IMR-90 (cell line): ENCODE measurements around the gene NTM. TPM values are rescaled to one million over a fixed set of nuclear protein-coding genes. Genes with fewer than 3 reads are reported as not detected.

ENCODE experiments used
- ATAC-seq: fragments of 200-7000 bp; cut with Tn5 transposase; 2 replicates; pipeline ENCODE4 v1.9.1; 2020; ENCODE audit warnings: low read depth, mild to moderate bottlenecking, moderate library complexity
- BruUV-seq: library from RNA; stranded (reverse); fragments of 400-500 nt; replicated peaks from 2 replicates; lab custom pipeline; 2021; lab: Mats Ljungman, UMichigan
- CTCF ChIA-PET: fragments of 300-600 bp; formaldehyde crosslinking; extraction: SDS; loops from one replicate; lab custom pipeline; 2021; ENCODE audit warnings: antibody characterized with exemption; lab: Yijun Ruan, JAX
- POLR2A ChIA-PET: fragments of 300-600 bp; sonication (Branson Sonifier 250); formaldehyde crosslinking; loops from one replicate; lab custom pipeline; 2022; ENCODE audit warnings: antibody characterized with exemption; ENCODE audit not compliant: unreplicated experiment; lab: Charles Lee
- DNase-seq: peaks from one replicate; pipeline ENCODE4 v3.0.0; 2013
- H2AFZ ChIP-seq: replicated peaks from 2 replicates; pipeline ENCODE3; 2013; ENCODE audit warnings: low read length, mild to moderate bottlenecking; ENCODE audit not compliant: poor library complexity
- H2AK5ac ChIP-seq: 2 replicates; pipeline ENCODE4 v1.6.1; 2013; ENCODE audit warnings: low read depth, low read length, inconsistent platforms
- H2AK9ac ChIP-seq: replicated peaks from 2 replicates; pipeline ENCODE3; 2013; ENCODE audit warnings: mild to moderate bottlenecking, low read depth, low read length, moderate library complexity; ENCODE audit not compliant: poor library complexity
- H2BK120ac ChIP-seq: 2 replicates; pipeline ENCODE4 v1.6.1; 2013; ENCODE audit warnings: low read depth, low read length, inconsistent platforms
- H2BK15ac ChIP-seq: 3 replicates; pipeline ENCODE4 v1.6.1; 2013; ENCODE audit warnings: low read depth, low read length, inconsistent platforms
- H2BK20ac ChIP-seq: 2 replicates; pipeline ENCODE4 v1.6.1; 2013; ENCODE audit warnings: low read depth, mild to moderate bottlenecking, inconsistent platforms, low read length, moderate library complexity
- H2BK5ac ChIP-seq: 2 replicates; pipeline ENCODE4 v1.6.1; 2013; ENCODE audit warnings: mild to moderate bottlenecking, low read depth, low read length, inconsistent platforms; ENCODE audit not compliant: poor library complexity, severe bottlenecking
- H3K14ac ChIP-seq: replicated peaks from 2 replicates; pipeline ENCODE4 v1.6.1; 2013; ENCODE audit warnings: low read depth, low read length, inconsistent platforms
- H3K18ac ChIP-seq: 2 replicates; pipeline ENCODE4 v1.6.1; 2013; ENCODE audit warnings: low read depth, low read length, control low read depth
- H3K23ac ChIP-seq: 2 replicates; pipeline ENCODE4 v1.6.1; 2013; ENCODE audit warnings: low read depth, low read length, inconsistent platforms
- H3K27ac ChIP-seq: 2 replicates; pipeline ENCODE4 v1.5.1; 2013; ENCODE audit warnings: mild to moderate bottlenecking, control low read depth, low read length; ENCODE audit not compliant: insufficient read depth
- H3K27me3 ChIP-seq: 2 replicates; pipeline ENCODE4 v1.6.1; 2013; ENCODE audit warnings: low read length; ENCODE audit not compliant: control insufficient read depth, insufficient read depth
- H3K36me3 ChIP-seq: 2 replicates; pipeline ENCODE4 v1.6.1; 2013; ENCODE audit warnings: low read length, mixed read lengths; ENCODE audit not compliant: control insufficient read depth, insufficient read depth
- H3K4ac ChIP-seq: 2 replicates; pipeline ENCODE4 v1.6.1; 2013; ENCODE audit warnings: low read depth, low read length, inconsistent platforms
- H3K4me1 ChIP-seq: 2 replicates; pipeline ENCODE4 v1.6.1; 2013; ENCODE audit warnings: low read length, mixed read lengths; ENCODE audit not compliant: control insufficient read depth, insufficient read depth
- H3K4me2 ChIP-seq: 2 replicates; pipeline ENCODE4 v1.6.1; 2013; ENCODE audit warnings: low read depth, mild to moderate bottlenecking, control low read depth, low read length, moderate library complexity
- H3K4me3 ChIP-seq: 2 replicates; pipeline ENCODE4 v1.5.1; 2013; ENCODE audit warnings: low read depth, mild to moderate bottlenecking, control low read depth, low read length, moderate library complexity; ENCODE audit not compliant: insufficient read depth
- H3K56ac ChIP-seq: 2 replicates; pipeline ENCODE4 v1.6.1; 2013; ENCODE audit warnings: low read length, inconsistent platforms; ENCODE audit not compliant: insufficient read depth; ENCODE audit errors: extremely low read depth
- H3K79me1 ChIP-seq, 2 experiments: 2 replicates each; pipeline ENCODE4 v1.6.1; 2013; ENCODE audit warnings: low read length in 2 of 2, inconsistent platforms in 1 of 2, low read depth in 1 of 2
- H3K9ac ChIP-seq: 2 replicates; pipeline ENCODE4 v1.6.1; 2013; ENCODE audit warnings: low read depth, low read length, control low read depth
- H3K9me1 ChIP-seq: 2 replicates; pipeline ENCODE4 v1.6.1; 2013; ENCODE audit warnings: low read length, inconsistent platforms; ENCODE audit not compliant: insufficient read depth
- H3K9me3 ChIP-seq: 2 replicates; pipeline ENCODE4 v1.6.1; 2013; ENCODE audit warnings: low read length; ENCODE audit not compliant: control insufficient read depth, insufficient read depth
- H4K20me1 ChIP-seq: 2 replicates; pipeline ENCODE4 v1.6.1; 2013; ENCODE audit warnings: low read length, inconsistent platforms; ENCODE audit not compliant: insufficient read depth
- H4K5ac ChIP-seq: 2 replicates; pipeline ENCODE4 v1.6.1; 2013; ENCODE audit warnings: mild to moderate bottlenecking, low read depth, low read length, control low read depth
- H4K8ac ChIP-seq, 2 experiments: 2 replicates each; pipeline ENCODE4 v1.6.1; 2013; ENCODE audit warnings: low read depth in 2 of 2, low read length in 2 of 2, control low read depth in 1 of 2, inconsistent platforms in 1 of 2
- H4K91ac ChIP-seq: 2 replicates; pipeline ENCODE4 v1.6.1; 2013; ENCODE audit warnings: low read depth, low read length, inconsistent platforms; ENCODE audit not compliant: insufficient read depth
- CEBPB ChIP-seq: IDR thresholded peaks from 2 replicates; pipeline ENCODE4 v1.6.1; 2012; ENCODE audit warnings: low read depth, low read length, improper control_type of control experiment
- MAFK ChIP-seq: IDR thresholded peaks from 2 replicates; pipeline ENCODE4 v1.6.1; 2012; ENCODE audit warnings: low read depth, low read length, improper control_type of control experiment
- WGBS, 2 experiments: methylation state at CpG; one replicate each; pipeline versions ENCODE4 v1.1.5 to v1.1.7; 2013; ENCODE audit warnings: missing lambda C conversion rate in 2 of 2; ENCODE audit not compliant: insufficient read length in 1 of 2; ENCODE audit errors: extremely low coverage in 2 of 2; 5-methylcytosine and 5-hydroxymethylcytosine counted together
- dilution Hi-C: fragments of 300-500 bp; cut with HindIII; formaldehyde crosslinking; loops from one replicate; pipeline ENCODE4 v1.14.3; 2018; ENCODE audit warnings: low sequenced_read_pairs; ENCODE audit not compliant: unreplicated experiment
- in situ Hi-C: fragments of 300-500 bp; cut with MboI; formaldehyde crosslinking; loops from 3 replicates; pipeline ENCODE4 v1.14.3; 2019; ENCODE audit warnings: low sequenced_read_pairs, inconsistent platforms, mixed read lengths
- intact Hi-C: fragments of 100-400 bp; cut with micrococcal nuclease; formaldehyde crosslinking; loops from 2 replicates; pipeline ENCODE4 v1.10.0; 2022
- polyA plus RNA-seq, 3 experiments: library from polyadenylated mRNA; depleted of rRNA; stranded (reverse); fragments of >200 nt; gene quantifications; 2 replicates each; pipeline ENCODE4 v1.2.3, GENCODE V29; 2012; ENCODE audit warnings: low replicate concordance in 1 of 3
- total RNA-seq: library from RNA; depleted of rRNA; stranded (reverse); fragments of >200 nt; gene quantifications from 2 replicates; pipeline ENCODE4 v1.2.3, GENCODE V29; 2012

NTM gene
- total and polyA plus RNA-seq, 2 of the 4 experiments (the other 2 are of a cell fraction) = 19.5 to 25.5 TPM

GRCh38 chr11:131455843-131456704 is 85.7 kb downstream of the NTM start:
- Histone ChIP-seq H3K4me3 (no peak overlapping the region), H2BK5ac (no peak overlapping the region), H3K4me2 (no peak overlapping the region), H3K4ac (no peak overlapping the region), H3K27me3 (no peaks in the 10 kb centered on the region), H3K56ac (no peak overlapping the region), H3K23ac (no peak overlapping the region), H2BK15ac (no peak overlapping the region), H3K9ac (no peak overlapping the region), H3K79me1 (no peaks in the 10 kb centered on the region), H3K27ac (no peak overlapping the region), H3K18ac (no peak overlapping the region), H4K8ac (no peak overlapping the region), H2AK9ac (no peak overlapping the region), H3K4me1 (no peaks in the 10 kb centered on the region), H2BK20ac (no peak overlapping the region), H3K14ac (no peak overlapping the region), H3K9me1 (no peaks in the 10 kb centered on the region), H4K20me1 (no peaks in the 10 kb centered on the region), H2AK5ac (no peak overlapping the region), H3K36me3 (no peaks in the 10 kb centered on the region), H2BK120ac (no peak overlapping the region), H4K91ac (no peak overlapping the region), H4K5ac (no peak overlapping the region), H3K9me3 (no peaks in the 10 kb centered on the region), H2AFZ (no peak overlapping the region)
- dilution Hi-C loops = no loop called here
- DNase-seq (no peak), ATAC-seq (no peak)
- CTCF ChIA-PET = no interaction called here
- POLR2A ChIA-PET = no interaction called here
- TF ChIP-seq CEBPB = no peak
- TF ChIP-seq MAFK = peak; percentile 38; the same call in 1 of the 2 replicates
- no TSS peak for BruUV-seq
- 48% methylated on average over 5 of the region's 9 CpGs; no CpG with 5 or more reads in 1 of the 2 experiments for WGBS, 2 experiments
- intact Hi-C loops = no loop called here
- in situ Hi-C loops = no loop called here
